GM04503 (cell line): ENCODE data around the gene SERPINH1.

ENCODE experiments used
- DNase-seq: peaks from one replicate; pipeline ENCODE4 v3.0.0-alpha.2; 2012; ENCODE audit warnings: low read depth

SERPINH1 gene

GRCh38 chr11:75562048-75562835, at the start of gene SERPINH1:
Gene SERPINH1, plus strand, starts transcription at chr11:75562253. Its CDS starts 4,097 bp downstream, at chr11:75566350.
- DNase-seq, result no peak

- no peak for DNase-seq
Measured at GRCh38 chr11:75513250-75513649, 48.8 kb upstream of the SERPINH1 start.

GRCh38 chr11:75514596-75514995, 47.5 kb upstream of the SERPINH1 start:
- DNase-seq, result no peak

GRCh38 chr11:75516140-75516539, 45.9 kb upstream of the SERPINH1 start:
- DNase-seq, result no peak

GRCh38 chr11:75516886-75517285, 45.2 kb upstream of the SERPINH1 start:
- DNase-seq, result no peak

- DNase-seq, result no peak
Measured at GRCh38 chr11:75518204-75518549, 43.9 kb upstream of the SERPINH1 start.

- no peak for DNase-seq
Measured at GRCh38 chr11:75518771-75519653, 43.0 kb upstream of the SERPINH1 start.

GRCh38 chr11:75520688-75521087, 41.4 kb upstream of the SERPINH1 start:
- DNase-seq, result no peak

GRCh38 chr11:75522286-75523044, 39.6 kb upstream of the SERPINH1 start:
- no peak for DNase-seq

- DNase-seq, result no peak
Measured at GRCh38 chr11:75523189-75523588, 38.9 kb upstream of the SERPINH1 start.

- no peak for DNase-seq
Measured at GRCh38 chr11:75523811-75524664, 38.0 kb upstream of the SERPINH1 start.

- no peak for DNase-seq
Measured at GRCh38 chr11:75524665-75525432, 37.2 kb upstream of the SERPINH1 start.

- no peak for DNase-seq
Measured at GRCh38 chr11:75525433-75526191, 36.4 kb upstream of the SERPINH1 start, which contains the start of gene GDPD5. Gene GDPD5, minus strand, starts transcription at chr11:75525941. Its CDS starts 48,206 bp downstream, at chr11:75477735.

GRCh38 chr11:75526192-75526541, 35.9 kb upstream of the SERPINH1 start:
- no peak for DNase-seq

- DNase-seq, result no peak
Measured at GRCh38 chr11:75527130-75527529, 34.9 kb upstream of the SERPINH1 start.

- DNase-seq, result no peak
Measured at GRCh38 chr11:75527938-75528735, 33.9 kb upstream of the SERPINH1 start.

GRCh38 chr11:75530577-75530976, 31.5 kb upstream of the SERPINH1 start:
- no peak for DNase-seq

- DNase-seq, result no peak
Measured at GRCh38 chr11:75531325-75531724, 30.7 kb upstream of the SERPINH1 start.
